H1 (cell line): Measurements from ENCODE around the gene SRP9. TPM values are rescaled to one million over a fixed set of nuclear protein-coding genes. Genes with fewer than 3 reads are reported as not detected.

ENCODE experiments used
- CTCF ChIA-PET: fragments of 300-600 bp; sonication (Branson Sonifier 250); formaldehyde crosslinking; loops from one replicate; lab custom pipeline; 2021; ENCODE audit not compliant: partially characterized antibody; lab: Charles Lee
- POLR2A ChIA-PET: fragments of 300-600 bp; sonication (Branson Sonifier 250); formaldehyde crosslinking; loops from one replicate; lab custom pipeline; 2021; ENCODE audit warnings: inconsistent platforms; ENCODE audit not compliant: partially characterized antibody; lab: Charles Lee
- DNase-seq, 2 experiments: peaks; one replicate each; pipeline versions ENCODE4 v3.0.0 to v3.0.0-alpha.2; 2010 to 2022; ENCODE audit warnings: low spot score in 2 of 2, low read depth in 1 of 2, mixed read lengths in 1 of 2
- FAIRE-seq: peaks from 2 replicates; lab custom pipeline; 2011; peaks lifted over from hg19 to GRCh38; lab: Jason Lieb, UNC
- H2AFZ ChIP-seq: 2 replicates; pipeline ENCODE4 v1.8.1; 2012; ENCODE audit warnings: low read length, inconsistent platforms
- H2AK5ac ChIP-seq: 2 replicates; pipeline ENCODE4 v1.6.1; 2013; ENCODE audit warnings: low read depth, low read length
- H2BK120ac ChIP-seq: replicated peaks from 2 replicates; pipeline ENCODE3; 2013; ENCODE audit warnings: low read depth, low read length, inconsistent platforms
- H2BK12ac ChIP-seq: 2 replicates; pipeline ENCODE4 v1.6.1; 2013; ENCODE audit warnings: low read depth, low read length
- H2BK15ac ChIP-seq: 2 replicates; pipeline ENCODE4 v1.6.1; 2013; ENCODE audit warnings: low read length
- H2BK20ac ChIP-seq: 2 replicates; pipeline ENCODE4 v1.6.1; 2013; ENCODE audit warnings: low read length
- H2BK5ac ChIP-seq: 2 replicates; pipeline ENCODE4 v1.6.1; 2013; ENCODE audit warnings: low read depth, low read length
- H3K14ac ChIP-seq: 2 replicates; pipeline ENCODE4 v1.6.1; 2013; ENCODE audit warnings: inconsistent platforms; ENCODE audit not compliant: insufficient read length
- H3K18ac ChIP-seq: 2 replicates; pipeline ENCODE4 v1.6.1; 2013; ENCODE audit warnings: low read length; ENCODE audit errors: extremely low read depth
- H3K23ac ChIP-seq: 2 replicates; pipeline ENCODE4 v1.6.1; 2013; ENCODE audit warnings: inconsistent platforms; ENCODE audit not compliant: insufficient read length
- H3K23me2 ChIP-seq: 2 replicates; pipeline ENCODE4 v1.6.1; 2013; ENCODE audit warnings: low read depth, low read length
- H3K27ac ChIP-seq: 2 replicates; pipeline ENCODE4 v1.6.1; 2011; ENCODE audit warnings: low read depth, low read length, inconsistent platforms
- H3K27me3 ChIP-seq, 4 experiments: replicated peaks in 1 of 4; 1 replicate in 1 of 4; 2 replicates in 3 of 4; pipeline versions ENCODE4 v1.6.1 to v1.8.1; 2011 to 2013; ENCODE audit warnings: low read length in 3 of 4, mild to moderate bottlenecking in 3 of 4, inconsistent platforms in 2 of 4, mixed read lengths in 2 of 4, moderate library complexity in 1 of 4; ENCODE audit not compliant: control insufficient read depth in 3 of 4, insufficient read depth in 3 of 4; ENCODE audit errors: extremely low read depth in 1 of 4
- H3K36me3 ChIP-seq, 4 experiments: 2 replicates each; pipeline versions ENCODE4 v1.6.1 to v1.8.1; 2011 to 2013; ENCODE audit warnings: mild to moderate bottlenecking in 4 of 4, low read length in 3 of 4, moderate library complexity in 2 of 4, control low read depth in 1 of 4, inconsistent platforms in 1 of 4; ENCODE audit not compliant: insufficient read depth in 4 of 4, control insufficient read depth in 2 of 4
- H3K4ac ChIP-seq: replicated peaks from 2 replicates; pipeline ENCODE3; 2013; ENCODE audit warnings: low read length, low read depth, mixed read lengths, inconsistent platforms; ENCODE audit not compliant: insufficient read length
- H3K4me1 ChIP-seq, 4 experiments: replicated peaks in 1 of 4; 1 replicate in 1 of 4; 2 replicates in 3 of 4; pipeline versions ENCODE4 v1.6.1 to v1.8.1; 2011 to 2013; ENCODE audit warnings: low read length in 3 of 4, inconsistent platforms in 2 of 4, mixed read lengths in 1 of 4; ENCODE audit not compliant: insufficient read depth in 4 of 4, control insufficient read depth in 3 of 4
- H3K4me2 ChIP-seq, 2 experiments: 2 replicates each; pipeline versions ENCODE4 v1.6.1 to v1.8.1; 2011 to 2013; ENCODE audit warnings: low read depth in 2 of 2, low read length in 2 of 2, control low read depth in 1 of 2, inconsistent platforms in 1 of 2, mild to moderate bottlenecking in 1 of 2; ENCODE audit not compliant: insufficient read depth in 1 of 2
- H3K4me3 ChIP-seq, 4 experiments: fragments of 200-600, 300-600 bp in 1 of 4; sonication (generic), shearing (Covaris generic), sonication (Bioruptor Twin) in 1 of 4; 2 replicates each; pipeline versions ENCODE4 v1.5.1 to v1.8.1; 2011 to 2016; ENCODE audit warnings: low read length in 4 of 4, low read depth in 3 of 4, control low read depth in 2 of 4, inconsistent platforms in 2 of 4, mild to moderate bottlenecking in 2 of 4, mixed read lengths in 1 of 4, moderate library complexity in 1 of 4; ENCODE audit not compliant: insufficient read depth in 2 of 4; ENCODE audit errors: extremely low read depth in 1 of 4
- H3K56ac ChIP-seq: replicated peaks from 2 replicates; pipeline ENCODE3; 2013; ENCODE audit warnings: low read depth, mild to moderate bottlenecking, mixed read lengths, low read length, inconsistent platforms; ENCODE audit not compliant: insufficient read length
- H3K79me1 ChIP-seq: 2 replicates; pipeline ENCODE4 v1.6.1; 2013; ENCODE audit warnings: low read depth, low read length, control low read depth
- H3K79me2 ChIP-seq, 2 experiments: 2 replicates each; pipeline versions ENCODE4 v1.6.1 to v1.8.1; 2012 to 2013; ENCODE audit warnings: low read length in 2 of 2, mild to moderate bottlenecking in 2 of 2, inconsistent platforms in 1 of 2; ENCODE audit not compliant: insufficient read depth in 2 of 2, control insufficient read depth in 1 of 2
- H3K9ac ChIP-seq, 4 experiments: replicated peaks in 1 of 4; 1 replicate in 1 of 4; 2 replicates in 3 of 4; pipeline versions ENCODE4 v1.6.1 to v1.8.1; 2011 to 2013; ENCODE audit warnings: low read depth in 3 of 4, low read length in 3 of 4, control low read depth in 2 of 4, mild to moderate bottlenecking in 2 of 4, moderate library complexity in 2 of 4, inconsistent platforms in 1 of 4; ENCODE audit errors: extremely low read depth in 1 of 4
- H3K9me3 ChIP-seq, 2 experiments: 2 replicates each; pipeline versions ENCODE4 v1.6.1 to v1.8.1; 2012 to 2013; ENCODE audit warnings: mild to moderate bottlenecking in 2 of 2, moderate library complexity in 2 of 2, control low read depth in 1 of 2, inconsistent platforms in 1 of 2, low read depth in 1 of 2, low read length in 1 of 2, mixed read lengths in 1 of 2; ENCODE audit not compliant: insufficient read depth in 2 of 2
- H4K20me1 ChIP-seq, 2 experiments: replicated peaks in 1 of 2; 2 replicates each; pipeline versions ENCODE3 to v1.8.1; 2011 to 2013; ENCODE audit warnings: inconsistent platforms in 2 of 2, low read length in 2 of 2, mild to moderate bottlenecking in 1 of 2; ENCODE audit not compliant: insufficient read depth in 2 of 2, control insufficient read depth in 1 of 2
- H4K5ac ChIP-seq: 2 replicates; pipeline ENCODE4 v1.6.1; 2013; ENCODE audit warnings: low read length, low read depth, mixed read lengths, inconsistent platforms; ENCODE audit not compliant: insufficient read length
- H4K8ac ChIP-seq: 2 replicates; pipeline ENCODE4 v1.8.0; 2013; ENCODE audit warnings: mild to moderate bottlenecking, moderate library complexity, low read length, inconsistent platforms; ENCODE audit not compliant: insufficient read depth; ENCODE audit errors: extremely low read depth
- H4K91ac ChIP-seq: replicated peaks from 2 replicates; pipeline ENCODE3; 2013; ENCODE audit warnings: low read length, mixed read lengths, inconsistent platforms; ENCODE audit not compliant: insufficient read length
- ASH2L ChIP-seq: fragments of 200-600, 300-600 bp; sonication (generic); IDR thresholded peaks from one replicate; pipeline ENCODE4 v1.7.1; 2017; ENCODE audit warnings: low read length
- BACH1 ChIP-seq: IDR thresholded peaks from 2 replicates; pipeline ENCODE4 v1.6.1; 2012; ENCODE audit warnings: low read length, improper control_type of control experiment
- CREB1 ChIP-seq: IDR thresholded peaks from 2 replicates; pipeline ENCODE4 v1.6.1; 2012; ENCODE audit warnings: inconsistent platforms
- HDAC6 ChIP-seq: IDR thresholded peaks from one replicate; pipeline ENCODE4 v1.7.1; 2012; ENCODE audit warnings: low read depth, mild to moderate bottlenecking, inconsistent platforms, low read length, moderate library complexity
- JUN ChIP-seq: IDR thresholded peaks from 2 replicates; pipeline ENCODE4 v1.6.1; 2011; ENCODE audit warnings: low read depth, mild to moderate bottlenecking, improper control_type of control experiment, low read length
- MAX ChIP-seq: IDR thresholded peaks from 2 replicates; pipeline ENCODE4 v1.6.1; 2012; ENCODE audit warnings: inconsistent platforms
- RNF2 ChIP-seq: fragments of 200-900, 300-1000 bp; sonication (generic); IDR thresholded peaks from 2 replicates; pipeline ENCODE4 v1.7.1; 2016; ENCODE audit warnings: borderline replicate concordance, low read depth, mild to moderate bottlenecking, antibody characterized with exemption, low read length; ENCODE audit not compliant: poor library complexity, severe bottlenecking; ENCODE audit errors: missing control alignments
- RXRA ChIP-seq: IDR thresholded peaks from 2 replicates; pipeline ENCODE4 v1.6.1; 2011; ENCODE audit warnings: low read depth, mild to moderate bottlenecking, low read length, moderate library complexity; ENCODE audit not compliant: insufficient read depth
- SAP30 ChIP-seq: fragments of 300-600 bp; sonication (generic); IDR thresholded peaks from 2 replicates; pipeline ENCODE4 v1.7.1; 2012; ENCODE audit warnings: low read length, moderate library complexity, mild to moderate bottlenecking, inconsistent platforms; ENCODE audit not compliant: insufficient read depth, insufficient replicate concordance
- SIX5 ChIP-seq: IDR thresholded peaks from 2 replicates; pipeline ENCODE4 v1.6.1; 2011; ENCODE audit warnings: mild to moderate bottlenecking, low read depth, low read length
- SP4 ChIP-seq: IDR thresholded peaks from 2 replicates; pipeline ENCODE4 v1.6.1; 2012; ENCODE audit warnings: low read length, inconsistent platforms
- TAF1 ChIP-seq: IDR thresholded peaks from 2 replicates; pipeline ENCODE4 v1.6.1; 2011; ENCODE audit warnings: mild to moderate bottlenecking, low read depth, low read length
- TBP ChIP-seq: IDR thresholded peaks from 2 replicates; pipeline ENCODE4 v1.6.1; 2011; ENCODE audit warnings: low read depth, low read length, improper control_type of control experiment
- TCF12 ChIP-seq: IDR thresholded peaks from 2 replicates; pipeline ENCODE4 v1.6.1; 2011; ENCODE audit warnings: low read depth, mild to moderate bottlenecking, low read length
- WGBS, 2 experiments: shearing (Covaris generic) in 1 of 2; methylation state at CpG; one replicate each; pipeline versions ENCODE4 v1.1.6 to v1.1.7; 2013 to 2015; ENCODE audit warnings: low lambda C conversion rate in 2 of 2, mixed read lengths in 2 of 2, inconsistent platforms in 1 of 2, low coverage in 1 of 2, missing lambda C conversion rate in 1 of 2; ENCODE audit not compliant: insufficient replicate concordance in 2 of 2, insufficient coverage in 1 of 2, insufficient read length in 1 of 2; ENCODE audit errors: extremely low coverage in 1 of 2, missing lambda C conversion rate in 1 of 2; 5-methylcytosine and 5-hydroxymethylcytosine counted together
- polyA plus RNA-seq, 7 experiments: library from polyadenylated mRNA; depleted of rRNA in 3 of 7; stranded (reverse) in 5 of 7; unstranded in 2 of 7; fragments of >200 nt in 5 of 7; fragments of 200-250 nt in 2 of 7; gene quantifications; 1 replicate in 5 of 7; 2 replicates in 1 of 7; 4 replicates in 1 of 7; pipeline versions ENCODE4 v1.2.1 to v1.2.3, GENCODE V29; 2011 to 2013; ENCODE audit warnings: missing spikeins in 2 of 7, mixed read lengths in 2 of 7
- total RNA-seq: library from RNA; stranded (reverse); fragmentation: NEBNext Ultra II Directional; extraction: Animal tissue kit (Norgen Biotek cat#: 25700); gene quantifications from 2 replicates; pipeline ENCODE4 v1.2.1, GENCODE V29; 2021

The SRP9 gene
- total and polyA plus RNA-seq, 2 of the 8 experiments (the other 6 are each of a cell fraction or from before 2014, with no cell fraction given) = 446 to 572 TPM

GRCh38 chr1:225771661-225772322 lies 5.8 kb upstream of the SRP9 start:
- Histone ChIP-seq H4K8ac (no peak overlapping the region), H3K56ac (no peak overlapping the region), H4K5ac (no peak overlapping the region), H3K9me3 (no peaks in the 10 kb centered on the region), H2BK20ac (no peak overlapping the region), H3K18ac (no peak overlapping the region), H3K23me2 (0 out of 2 replicates have a peak, but pooled peaks cover 2% of the 10 kb centered on the region), H3K4me1 (peaks cover 4 to 12% (median 10%) of the 10 kb centered on the region in 4 experiments; a peak in 5 of 7 replicates), H3K14ac (no peak overlapping the region), H2AFZ (no peak overlapping the region), H3K27me3 (no peaks in the 10 kb centered on the region; a peak in 1 of 7 replicates), H3K4me3 (no peak overlapping the region), H3K4me2 (no peak overlapping the region; a peak in 1 of 4 replicates), H4K20me1 (no peaks in the 10 kb centered on the region), H3K23ac (no peak overlapping the region), H3K79me2 (no peaks in the 10 kb centered on the region), H2AK5ac (no peak overlapping the region), H3K79me1 (no peaks in the 10 kb centered on the region), H2BK5ac (no peak overlapping the region), H2BK12ac (no peak overlapping the region), H3K9ac (no peak overlapping the region), H3K36me3 (no peaks in the 10 kb centered on the region), H2BK120ac (no peak overlapping the region), H3K27ac (no peak overlapping the region), H2BK15ac (no peak overlapping the region), H4K91ac (no peak overlapping the region), H3K4ac (no peak overlapping the region)
- FAIRE-seq (no peak), DNase-seq (peak in 1 of 2 experiments; percentile 37)
- 60% methylated on average over 4 of the region's 4 CpGs; no CpG with 5 or more reads in 1 of the 2 experiments for WGBS, 2 experiments
- ChIA-PET POLR2A (interaction anchor here (0.7 to 4.2 kb wide), 11 partner anchors 10 to 207 kb away, joined by 3 to 20 read pairs (median 4); partner anchors contain the start of genes ENAH and EPHX1), CTCF (interaction anchor here (0.6 to 8.9 kb wide), 56 partner anchors 8 to 329 kb away, joined by 3 to 229 read pairs (median 4); partner anchors contain the start of gene LEFTY1)
- no peak for TF ChIP-seq JUN
- no peak for TF ChIP-seq RNF2
- TF ChIP-seq RXRA = no peak
- no peak for TF ChIP-seq SAP30
- TF ChIP-seq HDAC6 = no peak
- TF ChIP-seq ASH2L = no peak
- no peak for TF ChIP-seq SIX5
- TF ChIP-seq CREB1 = no peak
- TF ChIP-seq BACH1 = no peak
- TF ChIP-seq SP4 = no peak
- no peak for TF ChIP-seq TBP
- no peak for TF ChIP-seq MAX
- no peak for TF ChIP-seq TCF12
- no peak for TF ChIP-seq TAF1
